Left ventricle myocardium inferior (tissue), 1 donor: ENCODE data around the gene KIF26A. TPM values are rescaled to one million over a fixed set of nuclear protein-coding genes. Genes with fewer than 3 reads are reported as not detected.

Experiments
- DNase-seq: peaks from one replicate; pipeline ENCODE4 v3.0.0-alpha.2; 2020
- H3K27ac ChIP-seq: fragments of 200-600 bp; replicated peaks from 2 replicates; pipeline ENCODE4 v1.8.0; 2021
- H3K27me3 ChIP-seq: fragments of 200-600 bp; 2 replicates; pipeline ENCODE4 v1.8.0; 2021; ENCODE audit warnings: low read depth
- H3K36me3 ChIP-seq: fragments of 200-600 bp; 2 replicates; pipeline ENCODE4 v1.8.0; 2021
- H3K4me1 ChIP-seq: fragments of 200-600 bp; 2 replicates; pipeline ENCODE4 v1.8.0; 2021
- H3K4me3 ChIP-seq: fragments of 200-600 bp; 2 replicates; pipeline ENCODE4 v1.8.0; 2021; ENCODE audit warnings: mild to moderate bottlenecking, moderate library complexity
- H3K9me3 ChIP-seq: fragments of 200-600 bp; replicated peaks from 2 replicates; pipeline ENCODE4 v1.8.0; 2021
- intact Hi-C: fragments of 100-400 bp; cut with micrococcal nuclease; formaldehyde crosslinking; loops from one replicate; pipeline ENCODE4 v1.11.0; 2022
- total RNA-seq: library from RNA; stranded (reverse); fragmentation: NEBNext Ultra II Directional; extraction: Animal tissue kit (Norgen Biotek cat#: 25700); gene quantifications from one replicate; pipeline ENCODE4 v1.2.1, GENCODE V29; 2021
- TF ChIP-seq, protein P1 (sequence below): fragments of 200-600 bp; IDR thresholded peaks from 2 replicates; pipeline ENCODE4 v1.8.0; 2021; ENCODE audit warnings: antibody characterized with exemption, mild to moderate bottlenecking, borderline replicate concordance
- donor health status: DM: no; HTN: yes; CAD: no; lungs with severe emphysema.

Gene KIF26A
- total RNA-seq, 1 donor from 2014 or later: 6.5 TPM

DNA sequence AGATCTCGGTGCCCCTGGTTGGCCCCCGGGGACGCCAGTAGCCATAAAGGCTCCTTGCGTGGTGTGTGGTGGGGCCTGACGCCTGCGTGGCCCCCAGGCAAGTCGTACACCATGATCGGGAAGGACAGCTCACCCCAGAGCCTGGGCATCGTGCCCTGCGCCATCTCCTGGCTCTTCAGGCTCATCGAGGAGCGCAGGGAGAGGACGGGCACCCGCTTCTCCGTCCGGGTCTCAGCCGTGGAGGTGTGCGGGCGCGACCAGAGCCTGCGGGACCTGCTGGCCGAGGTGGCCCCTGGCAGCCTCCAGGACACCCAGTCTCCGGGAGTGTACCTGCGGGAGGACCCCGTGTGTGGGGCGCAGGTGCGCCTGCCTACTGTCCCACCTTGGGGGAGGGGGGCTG lies 34.5 kb downstream of the KIF26A start:
- TF ChIP-seq, protein P1, sequence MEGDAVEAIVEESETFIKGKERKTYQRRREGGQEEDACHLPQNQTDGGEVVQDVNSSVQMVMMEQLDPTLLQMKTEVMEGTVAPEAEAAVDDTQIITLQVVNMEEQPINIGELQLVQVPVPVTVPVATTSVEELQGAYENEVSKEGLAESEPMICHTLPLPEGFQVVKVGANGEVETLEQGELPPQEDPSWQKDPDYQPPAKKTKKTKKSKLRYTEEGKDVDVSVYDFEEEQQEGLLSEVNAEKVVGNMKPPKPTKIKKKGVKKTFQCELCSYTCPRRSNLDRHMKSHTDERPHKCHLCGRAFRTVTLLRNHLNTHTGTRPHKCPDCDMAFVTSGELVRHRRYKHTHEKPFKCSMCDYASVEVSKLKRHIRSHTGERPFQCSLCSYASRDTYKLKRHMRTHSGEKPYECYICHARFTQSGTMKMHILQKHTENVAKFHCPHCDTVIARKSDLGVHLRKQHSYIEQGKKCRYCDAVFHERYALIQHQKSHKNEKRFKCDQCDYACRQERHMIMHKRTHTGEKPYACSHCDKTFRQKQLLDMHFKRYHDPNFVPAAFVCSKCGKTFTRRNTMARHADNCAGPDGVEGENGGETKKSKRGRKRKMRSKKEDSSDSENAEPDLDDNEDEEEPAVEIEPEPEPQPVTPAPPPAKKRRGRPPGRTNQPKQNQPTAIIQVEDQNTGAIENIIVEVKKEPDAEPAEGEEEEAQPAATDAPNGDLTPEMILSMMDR: no peak
- intact Hi-C loops: no loop called here
- Histone ChIP-seq H3K4me3 (no peak overlapping the region), H3K9me3 (no peaks in the 10 kb centered on the region), H3K36me3 (peaks cover 13% of the 10 kb centered on the region), H3K27me3 (no peaks in the 10 kb centered on the region), H3K4me1 (peaks cover 54% of the 10 kb centered on the region), H3K27ac (no peak overlapping the region)
- DNase-seq: no peak

DNA sequence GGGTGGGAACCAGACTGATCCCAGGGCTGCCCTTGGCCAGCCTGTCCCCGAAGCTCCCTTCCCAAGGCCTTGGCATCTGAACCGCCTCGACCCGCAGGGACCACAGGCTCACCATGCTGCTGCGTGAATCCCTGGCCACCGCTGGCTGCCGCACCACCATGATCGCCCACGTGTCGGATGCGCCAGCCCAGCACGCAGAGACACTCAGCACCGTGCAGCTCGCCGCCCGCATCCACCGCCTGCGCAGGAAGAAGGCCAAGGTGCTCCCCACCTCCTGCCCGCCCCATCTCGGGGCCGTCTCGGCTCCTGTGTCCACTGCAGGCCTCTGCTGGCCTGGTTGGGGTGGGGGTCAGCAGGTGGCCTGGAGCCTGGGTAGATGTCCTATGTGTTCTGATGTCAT lies 35.7 kb downstream of the KIF26A start:
- intact Hi-C loops: no loop called here
- H3K27me3 ChIP-seq: no peaks in the 10 kb centered on the region
- H3K36me3 ChIP-seq: peaks cover 13% of the 10 kb centered on the region

DNA sequence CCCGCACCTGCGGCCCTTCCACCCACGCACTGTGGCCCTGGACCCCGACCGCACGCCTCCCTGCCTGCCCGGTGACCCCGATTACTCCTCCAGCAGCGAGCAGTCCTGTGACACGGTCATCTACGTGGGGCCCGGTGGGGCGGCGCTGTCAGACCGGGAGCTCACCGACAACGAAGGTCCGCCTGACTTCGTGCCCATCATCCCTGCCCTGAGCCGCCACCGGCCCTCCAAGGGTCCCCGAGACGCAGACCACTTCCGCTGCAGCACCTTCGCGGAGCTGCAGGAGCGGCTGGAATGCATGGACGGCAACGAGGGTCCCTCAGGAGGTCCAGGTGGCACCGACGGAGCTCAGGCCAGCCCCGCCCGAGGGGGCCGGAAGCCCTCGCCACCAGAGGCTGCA lies 36.7 kb downstream of the KIF26A start:
- Histone ChIP-seq H3K4me3 (no peak overlapping the region), H3K27ac (no peak overlapping the region), H3K36me3 (peaks cover 13% of the 10 kb centered on the region), H3K9me3 (no peaks in the 10 kb centered on the region), H3K27me3 (no peaks in the 10 kb centered on the region), H3K4me1 (peaks cover 49% of the 10 kb centered on the region)
- DNase-seq: no peak
- TF ChIP-seq, protein P1: no peak
- intact Hi-C loops: no loop called here

More for the DNA sequence above, 35.7 kb downstream of the KIF26A start:
- Histone ChIP-seq H3K4me3 (no peak overlapping the region), H3K27ac (no peak overlapping the region), H3K4me1 (peaks cover 54% of the 10 kb centered on the region), H3K9me3 (no peaks in the 10 kb centered on the region)
- no peak for DNase-seq
- TF ChIP-seq, protein P1: no peak

DNA sequence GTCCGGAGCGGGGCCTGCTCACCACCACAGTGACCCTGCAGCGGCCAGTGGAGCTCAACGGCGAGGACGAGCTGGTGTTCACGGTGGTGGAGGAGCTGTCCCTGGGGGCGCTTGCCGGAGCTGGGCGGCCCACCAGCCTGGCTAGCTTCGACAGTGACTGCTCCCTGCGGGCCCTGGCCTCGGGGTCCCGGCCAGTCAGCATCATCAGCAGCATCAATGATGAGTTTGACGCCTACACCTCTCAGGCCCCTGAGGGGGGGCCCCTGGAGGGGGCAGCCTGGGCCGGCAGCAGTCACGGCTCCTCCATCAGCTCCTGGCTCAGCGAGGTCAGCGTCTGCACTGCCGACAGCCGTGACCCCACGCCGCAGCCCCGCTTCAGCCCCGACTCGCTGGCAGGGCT lies 37.4 kb downstream of the KIF26A start:
- Histone ChIP-seq H3K27ac (no peak overlapping the region), H3K27me3 (no peaks in the 10 kb centered on the region), H3K36me3 (peaks cover 13% of the 10 kb centered on the region), H3K4me3 (no peak overlapping the region), H3K4me1 (peaks cover 43% of the 10 kb centered on the region), H3K9me3 (no peaks in the 10 kb centered on the region)
- TF ChIP-seq, protein P1: no peak
- no peak for DNase-seq
- intact Hi-C loops: no loop called here

DNA sequence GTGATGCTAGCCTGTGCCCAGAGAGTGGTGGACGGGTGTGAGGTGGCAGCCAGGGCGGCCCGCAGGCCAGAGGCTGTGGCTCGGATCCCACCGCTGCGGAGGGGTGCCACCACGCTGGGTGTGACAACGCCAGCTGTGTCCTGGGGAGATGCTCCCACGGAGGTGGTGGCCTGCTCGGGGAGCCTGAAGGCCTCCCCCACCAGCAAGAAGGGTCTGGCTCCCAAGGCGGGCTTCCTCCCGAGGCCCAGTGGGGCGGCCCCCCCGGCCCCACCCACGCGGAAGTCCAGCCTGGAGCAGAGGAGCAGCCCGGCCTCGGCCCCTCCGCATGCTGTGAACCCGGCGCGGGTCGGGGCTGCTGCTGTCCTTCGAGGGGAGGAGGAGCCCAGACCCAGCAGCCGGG lies 38.2 kb downstream of the KIF26A start:
- DNase-seq: no peak
- Histone ChIP-seq H3K4me1 (peaks cover 35% of the 10 kb centered on the region), H3K4me3 (no peak overlapping the region), H3K27me3 (no peaks in the 10 kb centered on the region), H3K27ac (no peak overlapping the region), H3K36me3 (peaks cover 13% of the 10 kb centered on the region), H3K9me3 (no peaks in the 10 kb centered on the region)
- TF ChIP-seq, protein P1: no peak
- intact Hi-C loops: no loop called here

DNA sequence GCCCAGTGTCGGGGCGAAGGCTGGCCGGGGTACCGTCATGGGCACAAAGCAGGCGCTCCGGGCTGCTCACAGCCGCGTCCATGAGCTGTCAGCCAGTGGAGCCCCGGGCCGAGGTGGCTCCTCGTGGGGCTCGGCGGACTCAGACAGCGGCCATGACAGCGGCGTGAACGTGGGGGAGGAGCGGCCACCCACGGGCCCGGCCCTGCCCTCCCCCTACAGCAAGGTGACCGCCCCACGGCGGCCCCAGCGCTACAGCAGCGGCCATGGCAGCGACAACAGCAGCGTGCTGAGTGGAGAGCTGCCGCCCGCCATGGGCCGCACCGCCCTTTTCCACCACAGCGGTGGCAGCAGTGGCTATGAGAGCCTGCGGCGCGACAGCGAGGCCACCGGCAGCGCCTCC lies 39.0 kb downstream of the KIF26A start:
- Histone ChIP-seq H3K4me1 (peaks cover 27% of the 10 kb centered on the region), H3K27ac (no peak overlapping the region)
- intact Hi-C loops: no loop called here

More for the DNA sequence above, 39.0 kb downstream of the KIF26A start:
- peaks cover 13% of the 10 kb centered on the region for H3K36me3 ChIP-seq
- no peak overlapping the region for H3K4me3 ChIP-seq
- no peaks in the 10 kb centered on the region for H3K27me3 ChIP-seq
- no peak for DNase-seq
- no peaks in the 10 kb centered on the region for H3K9me3 ChIP-seq
- TF ChIP-seq, protein P1: no peak
